ENCODE data around the gene CBR4.

GRCh38 chr4:169032194-169032593, 22.1 kb upstream of the CBR4 start:
- TF ChIP-seq CTCF (IDR thresholded peaks at IDR 0.05) = no peak
- TF ChIP-seq POLR2A (IDR thresholded peaks at IDR 0.05) = no peak

Measured in transverse colon (tissue), 3 donors.